ENCODE data around the gene SLX4IP. TPM values are rescaled to one million over a fixed set of nuclear protein-coding genes. Genes with fewer than 3 reads are reported as not detected.

Gene SLX4IP
- total RNA-seq, 2 donors from 2014 or later = 3.2 to 4.9 TPM

DNA sequence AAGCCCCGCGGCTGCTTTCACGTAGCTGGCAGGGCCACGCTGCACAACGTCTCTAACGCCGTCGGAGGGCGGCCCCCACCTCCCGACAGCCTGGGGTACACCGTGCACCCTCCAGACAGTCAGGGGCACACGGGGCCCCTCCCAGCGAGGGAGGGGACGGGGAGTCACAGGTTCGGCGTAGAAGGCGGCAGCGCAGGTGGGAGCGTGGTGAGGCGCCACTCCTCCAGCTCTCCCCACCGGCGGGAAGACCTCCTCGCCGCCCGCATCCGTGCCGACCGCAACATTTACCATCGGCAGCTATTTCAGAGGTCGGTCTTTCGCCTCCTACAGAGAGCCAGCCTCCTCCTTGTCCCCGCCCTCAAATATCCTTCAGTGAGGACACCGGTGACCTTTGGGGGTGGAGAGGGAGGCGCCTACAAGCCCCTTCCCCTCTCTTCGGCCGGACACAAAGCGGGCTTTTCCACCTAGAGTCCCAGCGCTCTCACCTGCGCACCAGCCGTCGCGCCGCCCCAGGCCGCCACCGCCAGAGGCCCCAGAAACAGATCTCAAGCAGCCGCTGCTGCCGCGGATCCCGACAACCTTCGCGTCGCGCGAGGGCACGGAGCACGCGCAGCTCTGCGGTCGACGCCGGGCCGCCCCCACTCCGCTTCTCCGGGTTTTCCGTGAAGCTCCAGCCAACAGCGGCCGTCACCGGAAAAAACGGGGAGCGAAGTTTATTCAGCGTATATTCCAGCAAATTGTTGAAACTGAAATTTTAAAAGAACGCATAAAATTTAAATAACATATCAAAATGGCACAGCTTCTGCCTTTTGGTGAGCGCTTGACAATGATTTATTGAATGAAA lies 1.3 kb upstream of the SLX4IP start, which contains the start of gene MKKS:
TSS of gene MKKS (minus strand) at position 600 of the 844 bp plus-strand sequence. CDS start 20,708 bp downstream, outside the sequence.
- Mint-ChIP-seq H3K4me3 (peak within 1 kb of the TSS; percentile 89), H3K9me3 (no peaks in the 10 kb centered on the region), H3K27ac (peak within 1 kb of the TSS; percentile 87 to 97), H3K36me3 (no peaks in the 10 kb centered on the region), H3K27me3 (no peaks in the 10 kb centered on the region), H3K4me1 (ENCODE audit: low read depth in 2 of 2) (peaks cover 25 to 40% of the 10 kb centered on the region in 2 donors)
- DNase-seq (ENCODE audit: low spot score) (peak; percentile 91), ATAC-seq (peak; percentile 89 to 90)

DNA sequence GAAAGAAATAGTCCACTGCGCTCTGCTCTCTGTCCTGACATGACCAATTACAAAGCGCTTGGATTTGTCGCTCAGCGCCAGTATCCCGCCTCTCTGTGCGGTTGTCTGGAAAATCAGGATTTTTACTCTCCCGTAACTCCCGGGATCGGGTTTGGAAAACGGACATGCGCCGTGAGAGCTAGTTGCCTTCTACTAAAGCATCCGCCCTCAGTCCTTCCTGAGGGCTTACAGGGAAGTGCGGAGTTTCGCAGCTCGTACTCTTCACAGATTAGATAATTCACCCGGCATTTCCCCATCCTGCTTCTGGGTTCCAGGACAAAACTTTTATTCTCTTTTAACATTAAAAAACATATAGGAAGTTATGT lies 656 bp upstream of the SLX4IP start:
- ATAC-seq (peak; percentile 53 to 74), DNase-seq (ENCODE audit: low spot score) (peak; percentile 84)
- Mint-ChIP-seq H3K27me3 (no peaks in the 10 kb centered on the region), H3K36me3 (no peaks in the 10 kb centered on the region), H3K27ac (peak overlapping the region; percentile 87 to 97), H3K9me3 (no peaks in the 10 kb centered on the region), H3K4me3 (peak overlapping the region; percentile 89), H3K4me1 (ENCODE audit: low read depth in 2 of 2) (peaks cover 19 to 34% of the 10 kb centered on the region in 2 donors)

DNA sequence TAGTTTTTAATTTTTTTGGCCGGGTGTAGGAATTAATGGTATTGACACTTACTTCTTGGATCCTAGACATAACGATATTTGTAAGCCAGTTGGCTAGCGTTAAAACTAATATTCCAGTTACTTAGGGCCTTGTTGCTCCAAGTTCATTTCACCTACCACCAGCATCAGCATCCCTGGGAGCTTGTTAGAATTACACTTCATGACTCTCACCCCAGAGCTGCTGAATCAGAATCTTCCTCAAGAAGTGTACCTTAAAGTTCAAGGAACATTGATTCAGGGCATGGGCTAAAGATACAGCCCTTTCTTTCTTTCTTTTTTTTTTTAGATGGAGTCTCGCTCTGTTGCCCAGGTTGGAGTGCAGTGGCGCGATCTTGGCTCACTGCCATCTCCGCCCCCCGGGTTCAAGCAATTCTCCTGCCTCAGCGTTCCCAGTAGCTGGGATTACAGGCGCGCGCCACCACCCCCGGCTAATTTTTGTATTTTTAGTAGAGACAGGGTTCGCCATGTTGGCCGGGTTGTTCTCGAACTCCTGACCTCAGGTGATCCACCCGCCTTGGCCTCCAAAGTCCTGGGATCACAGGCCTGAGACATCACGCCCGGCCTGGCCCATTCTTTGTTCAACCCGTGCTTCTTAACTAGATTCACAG lies 1.1 kb downstream of the SLX4IP start:
- Mint-ChIP-seq H3K4me3 (peak overlapping the region; percentile 89), H3K36me3 (no peaks in the 10 kb centered on the region), H3K9me3 (no peaks in the 10 kb centered on the region), H3K4me1 (ENCODE audit: low read depth in 2 of 2) (peaks cover 14 to 31% of the 10 kb centered on the region in 2 donors), H3K27ac (peak overlapping the region; percentile 87 to 97), H3K27me3 (no peaks in the 10 kb centered on the region)
- ATAC-seq (no peak), DNase-seq (ENCODE audit: low spot score) (no peak)

DNA sequence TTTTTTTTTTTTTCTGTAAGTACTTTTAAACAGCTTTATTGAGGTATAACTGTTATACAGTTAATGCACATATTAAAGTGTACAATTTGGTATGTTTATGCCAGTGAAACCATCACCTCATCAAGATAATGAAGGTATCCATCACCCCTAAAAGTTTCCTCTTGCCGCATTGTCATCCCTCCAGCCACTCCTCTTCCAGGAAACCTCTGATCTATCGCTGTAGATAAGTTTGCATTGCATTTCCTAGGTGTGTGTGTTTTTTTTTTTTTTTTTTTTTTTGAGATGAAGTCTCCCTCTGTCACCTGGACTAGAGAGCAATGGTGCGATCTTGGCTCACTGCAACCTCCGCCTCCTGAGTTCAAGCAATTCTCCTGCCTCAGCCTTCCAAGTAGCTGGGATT lies 3.1 kb downstream of the SLX4IP start:
- Mint-ChIP-seq H3K9me3 (no peaks in the 10 kb centered on the region), H3K27me3 (no peaks in the 10 kb centered on the region), H3K27ac (no peak overlapping the region), H3K4me1 (ENCODE audit: low read depth in 2 of 2) (peaks cover 7 to 19% of the 10 kb centered on the region in 2 donors), H3K4me3 (no peak overlapping the region), H3K36me3 (no peaks in the 10 kb centered on the region)
- ATAC-seq (no peak), DNase-seq (ENCODE audit: low spot score) (no peak)

DNA sequence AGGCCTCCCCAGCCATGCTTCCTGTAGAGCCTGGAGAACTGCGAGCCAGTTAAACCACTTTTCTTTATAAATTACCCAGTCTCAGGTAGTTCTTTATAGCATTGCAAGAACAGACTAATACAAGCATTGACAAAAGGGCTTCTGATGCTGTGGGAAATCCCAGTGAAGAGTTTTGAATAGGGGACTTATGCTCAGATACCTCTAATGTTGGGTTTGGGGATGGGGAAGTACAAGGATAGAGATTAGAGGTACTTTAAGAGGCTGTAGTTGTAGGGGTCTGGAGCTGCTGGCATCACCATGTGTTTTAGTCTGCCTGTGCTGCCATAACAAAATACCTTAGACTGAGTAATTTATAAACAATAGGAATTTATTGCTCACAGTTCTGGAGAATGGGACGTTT lies 8.8 kb downstream of the SLX4IP start:
- DNase-seq (ENCODE audit: low spot score) = no peak
- H3K27ac Mint-ChIP-seq = no peak overlapping the region

DNA sequence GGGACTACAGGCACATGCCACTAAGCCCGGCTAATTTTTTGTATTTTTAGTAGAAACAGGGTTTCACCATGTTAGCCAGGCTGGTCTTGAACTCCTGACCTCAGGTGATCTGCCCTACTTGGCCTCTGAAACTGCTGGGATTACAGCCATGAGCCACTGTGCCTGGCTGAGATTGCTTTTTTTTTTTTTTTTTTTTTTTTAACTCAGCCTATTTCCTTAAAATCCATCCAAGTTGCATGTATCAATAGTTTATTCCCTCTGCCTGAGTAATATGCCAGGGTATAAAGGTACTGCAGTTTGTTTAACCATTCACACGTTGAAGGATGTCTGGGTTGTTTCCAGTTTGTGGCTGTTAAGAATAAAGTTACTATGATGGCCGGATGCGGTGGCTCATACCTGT lies 10.7 kb downstream of the SLX4IP start:
- no peak overlapping the region for H3K27ac Mint-ChIP-seq
- no peak overlapping the region for H3K4me3 Mint-ChIP-seq
- no peaks in the 10 kb centered on the region for H3K9me3 Mint-ChIP-seq
- H3K27me3 Mint-ChIP-seq = no peaks in the 10 kb centered on the region
- no peak for DNase-seq (ENCODE audit: low spot score)
- H3K36me3 Mint-ChIP-seq = no peaks in the 10 kb centered on the region
- peaks cover 17 to 21% of the 10 kb centered on the region in 2 donors for H3K4me1 Mint-ChIP-seq (ENCODE audit: low read depth in 2 of 2)
- ATAC-seq = no peak

More for the DNA sequence above, 8.8 kb downstream of the SLX4IP start:
- no peak overlapping the region for H3K4me3 Mint-ChIP-seq
- H3K9me3 Mint-ChIP-seq = no peaks in the 10 kb centered on the region
- peaks cover 17 to 21% of the 10 kb centered on the region in 2 donors for H3K4me1 Mint-ChIP-seq (ENCODE audit: low read depth in 2 of 2)
- ATAC-seq = no peak
- H3K36me3 Mint-ChIP-seq = no peaks in the 10 kb centered on the region
- no peaks in the 10 kb centered on the region for H3K27me3 Mint-ChIP-seq

DNA sequence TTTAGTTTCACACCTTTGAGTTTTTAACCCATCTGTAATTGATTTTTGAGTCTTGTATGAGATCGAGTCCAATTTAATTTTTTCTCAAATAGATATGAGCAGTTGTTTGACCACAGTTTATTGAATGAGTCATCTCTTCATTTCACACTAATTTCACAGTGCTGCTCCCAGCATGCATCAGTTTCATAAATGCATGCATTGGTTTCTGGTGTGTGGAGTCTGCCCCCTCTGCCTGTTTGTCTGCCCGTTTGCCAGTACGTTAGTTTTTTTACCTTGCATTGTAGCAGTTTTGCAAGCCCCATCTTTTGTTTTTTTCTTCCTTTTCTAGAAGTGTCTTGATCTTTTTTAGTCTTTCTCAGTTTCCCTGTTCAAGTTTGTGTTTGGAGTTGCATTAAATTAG lies 11.9 kb downstream of the SLX4IP start:
- no peaks in the 10 kb centered on the region for H3K36me3 Mint-ChIP-seq
- no peaks in the 10 kb centered on the region for H3K9me3 Mint-ChIP-seq
- peaks cover 17 to 21% of the 10 kb centered on the region in 2 donors for H3K4me1 Mint-ChIP-seq (ENCODE audit: low read depth in 2 of 2)
- H3K27ac Mint-ChIP-seq = peak overlapping the region; percentile 70 to 81
- ATAC-seq (peak; percentile 92 to 98), DNase-seq (ENCODE audit: low spot score) (peak; percentile 66)
- no peaks in the 10 kb centered on the region for H3K27me3 Mint-ChIP-seq
- H3K4me3 Mint-ChIP-seq = peak overlapping the region; percentile 79

DNA sequence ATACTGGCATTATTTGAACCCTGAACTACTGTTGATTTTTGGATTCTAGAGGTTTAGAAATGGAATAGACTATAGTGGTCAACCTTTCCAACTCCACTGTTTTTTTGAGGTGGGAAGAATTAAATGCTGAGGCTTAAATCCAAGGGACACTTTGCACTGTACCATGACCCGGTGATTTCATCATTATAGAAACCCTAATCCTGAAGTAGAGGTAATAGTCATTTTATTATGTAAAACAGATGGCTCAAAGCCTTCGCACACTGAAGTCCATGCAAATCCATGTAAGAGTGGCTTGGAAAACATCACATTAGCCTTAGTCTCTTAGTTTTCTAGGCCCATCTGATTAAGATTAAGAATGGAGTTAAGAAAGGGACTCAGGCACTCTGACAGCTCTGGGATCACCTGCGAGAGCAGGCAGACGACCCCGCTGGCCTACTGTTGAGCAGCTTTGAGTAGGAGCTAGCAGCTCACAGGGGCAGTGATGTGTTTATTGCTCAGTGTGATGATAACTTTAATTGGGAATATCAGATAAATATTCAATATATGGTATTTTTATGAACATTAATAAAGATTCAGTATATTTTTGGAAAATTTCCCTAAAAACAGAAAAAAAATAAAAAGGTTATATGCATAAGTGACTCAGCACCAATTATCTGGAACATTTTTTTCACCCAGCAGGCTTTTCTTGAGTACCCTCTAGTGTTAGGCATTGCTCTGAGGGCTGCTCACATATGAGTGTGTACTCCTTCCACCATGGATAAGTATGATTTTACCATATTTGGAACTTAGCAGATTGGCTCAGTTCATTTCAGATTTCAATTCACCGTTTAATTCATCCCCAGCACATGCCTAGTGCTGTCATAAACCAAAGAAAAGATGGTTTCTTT lies 13.4 kb downstream of the SLX4IP start:
- H3K4me1 Mint-ChIP-seq (ENCODE audit: low read depth in 2 of 2) = peaks cover 25 to 30% of the 10 kb centered on the region in 2 donors
- H3K27ac Mint-ChIP-seq = peak overlapping the region; percentile 70 to 81
- DNase-seq (ENCODE audit: low spot score) (no peak), ATAC-seq (no peak)
- H3K36me3 Mint-ChIP-seq = no peaks in the 10 kb centered on the region
- no peaks in the 10 kb centered on the region for H3K27me3 Mint-ChIP-seq
- H3K9me3 Mint-ChIP-seq = no peaks in the 10 kb centered on the region
- peak overlapping the region; percentile 79 for H3K4me3 Mint-ChIP-seq

DNA sequence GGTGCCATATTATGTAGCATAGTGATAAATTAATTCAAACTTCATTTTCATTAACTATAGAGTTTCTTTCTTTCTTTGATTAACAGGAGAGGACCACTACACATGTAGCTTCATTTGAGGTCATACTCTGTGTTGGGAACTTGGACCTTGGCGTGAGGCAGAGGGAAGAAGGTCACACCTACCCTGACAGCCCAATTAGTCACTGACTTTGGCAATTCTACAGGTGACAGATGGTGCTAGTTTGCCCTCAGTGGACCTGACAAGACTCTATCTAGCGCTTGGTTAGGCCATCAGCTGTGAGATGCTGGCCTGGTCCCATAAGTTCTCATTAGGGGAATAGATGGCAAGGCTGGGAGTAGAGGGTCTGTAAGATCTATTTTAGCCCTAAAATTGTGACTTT lies 14.2 kb downstream of the SLX4IP start:
- Mint-ChIP-seq H3K4me3 (no peak overlapping the region), H3K27me3 (no peaks in the 10 kb centered on the region), H3K27ac (no peak overlapping the region), H3K4me1 (ENCODE audit: low read depth in 2 of 2) (peaks cover 27 to 37% of the 10 kb centered on the region in 2 donors), H3K9me3 (no peaks in the 10 kb centered on the region), H3K36me3 (no peaks in the 10 kb centered on the region)
- DNase-seq (ENCODE audit: low spot score) = no peak
- no peak for ATAC-seq

DNA sequence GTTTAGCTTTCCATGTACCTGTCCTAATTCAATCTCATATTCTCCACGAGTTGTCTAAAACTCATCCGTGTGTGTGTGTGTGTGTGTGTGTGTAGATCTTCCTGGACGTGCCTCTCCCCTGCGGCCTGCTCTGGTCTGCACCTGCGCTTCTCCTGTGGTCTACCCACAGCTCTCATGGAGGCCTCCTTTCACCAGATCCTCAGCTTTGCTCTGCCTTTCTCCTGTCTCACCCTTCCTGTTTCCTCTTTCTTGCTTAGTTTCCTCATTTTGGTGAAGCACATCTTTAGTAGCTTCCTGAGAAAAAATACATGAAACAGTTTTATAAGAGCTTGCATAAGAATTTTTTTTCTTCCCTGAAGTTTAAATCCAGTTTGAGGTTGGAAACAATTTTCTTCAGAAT lies 18.1 kb downstream of the SLX4IP start:
- peak in 1 of 2 donors; percentile 71 for ATAC-seq
- Mint-ChIP-seq H3K9me3 (peaks cover 6% of the 10 kb centered on the region), H3K36me3 (peaks cover 9% of the 10 kb centered on the region), H3K4me1 (ENCODE audit: low read depth in 2 of 2) (peaks cover 13 to 18% of the 10 kb centered on the region in 2 donors), H3K27me3 (no peaks in the 10 kb centered on the region), H3K4me3 (peak overlapping the region; percentile 25), H3K27ac (peak overlapping the region; percentile 8 to 43)
- no peak for DNase-seq (ENCODE audit: low spot score)

DNA sequence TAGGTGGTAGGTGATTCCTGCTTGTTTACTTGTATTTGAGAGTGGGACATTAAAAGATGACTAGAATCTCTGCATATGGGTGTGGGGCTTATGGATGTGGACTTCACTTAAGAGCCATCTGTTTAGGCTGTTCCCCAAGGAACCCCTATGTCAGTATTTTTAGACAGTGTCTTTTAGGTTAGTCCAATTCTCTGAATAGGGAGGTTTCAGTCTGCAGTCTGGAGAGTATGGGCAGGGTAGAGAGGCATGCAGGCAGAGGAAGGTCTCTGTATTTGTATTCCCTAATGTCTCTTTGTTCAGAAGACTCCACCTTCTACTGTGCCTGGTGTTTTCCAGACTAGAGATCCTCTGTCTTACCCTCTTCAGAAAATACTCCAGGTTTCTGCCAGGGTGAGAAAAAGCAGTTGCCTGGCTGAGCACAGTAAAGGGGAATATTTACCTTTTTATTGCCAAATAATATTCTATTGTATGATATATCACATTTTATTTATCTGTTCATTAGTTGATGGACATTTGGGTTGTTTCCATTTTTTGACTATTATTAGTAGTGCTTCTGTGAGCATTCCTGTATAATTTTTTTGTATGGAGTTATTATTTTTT lies 19.1 kb downstream of the SLX4IP start:
- DNase-seq (ENCODE audit: low spot score) (no peak), ATAC-seq (no peak)
- peak overlapping the region; percentile 8 to 43 for H3K27ac Mint-ChIP-seq
- H3K27me3 Mint-ChIP-seq = no peaks in the 10 kb centered on the region
- H3K9me3 Mint-ChIP-seq = peaks cover 6% of the 10 kb centered on the region
- peaks cover 18% of the 10 kb centered on the region for H3K36me3 Mint-ChIP-seq
- H3K4me1 Mint-ChIP-seq (ENCODE audit: low read depth in 2 of 2) = peaks cover 13 to 17% of the 10 kb centered on the region in 2 donors
- H3K4me3 Mint-ChIP-seq = no peak overlapping the region

DNA sequence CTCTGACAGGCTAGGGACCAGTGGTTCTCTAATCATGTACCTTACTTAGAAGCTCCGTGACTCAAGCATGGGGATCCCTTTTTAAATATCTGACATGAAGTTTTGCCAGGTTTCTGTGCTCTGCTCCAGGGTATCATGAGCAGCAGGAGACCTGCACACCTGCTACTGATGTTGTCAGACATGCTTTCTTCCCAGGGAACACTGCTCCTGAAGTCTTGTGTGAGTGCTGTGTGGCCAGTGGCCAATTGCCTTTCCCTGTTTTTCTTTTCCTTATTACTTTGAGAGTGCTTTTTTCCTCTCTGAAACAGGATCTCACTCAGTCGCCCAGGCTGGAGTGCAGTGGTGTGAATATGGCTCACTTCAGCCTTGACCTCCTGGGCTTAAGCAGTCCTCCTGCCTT lies 26.4 kb downstream of the SLX4IP start:
- ATAC-seq (no peak), DNase-seq (ENCODE audit: low spot score) (no peak)
- peak overlapping the region in 1 of 2 donors; percentile 43 for H3K27ac Mint-ChIP-seq
- H3K27me3 Mint-ChIP-seq = no peaks in the 10 kb centered on the region
- no peak overlapping the region for H3K4me3 Mint-ChIP-seq
- H3K36me3 Mint-ChIP-seq = peaks cover 33% of the 10 kb centered on the region
- peaks cover 12 to 13% of the 10 kb centered on the region in 2 donors for H3K4me1 Mint-ChIP-seq (ENCODE audit: low read depth in 2 of 2)
- peaks cover 8% of the 10 kb centered on the region for H3K9me3 Mint-ChIP-seq

DNA sequence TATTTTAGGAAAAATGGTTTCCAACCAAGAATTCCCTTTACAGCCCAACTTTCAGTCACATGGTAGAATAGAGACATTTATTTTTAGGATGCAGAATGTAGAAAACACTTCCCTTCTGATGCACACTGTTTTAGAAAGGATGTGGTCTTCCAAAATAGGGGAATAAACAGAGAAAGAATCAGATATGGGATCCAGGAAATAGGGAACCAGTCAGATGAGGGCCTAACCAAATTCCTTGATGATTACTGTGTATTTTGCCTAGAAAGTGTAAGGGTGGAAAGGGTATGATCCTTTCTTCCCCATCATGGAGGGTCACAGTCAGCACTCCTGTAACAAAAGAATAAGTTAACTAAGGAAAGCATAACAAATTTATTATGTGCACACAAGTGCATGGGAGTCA lies 27.4 kb downstream of the SLX4IP start:
- Mint-ChIP-seq H3K9me3 (peaks cover 3% of the 10 kb centered on the region), H3K4me1 (ENCODE audit: low read depth in 2 of 2) (peaks cover 12 to 13% of the 10 kb centered on the region in 2 donors), H3K36me3 (peaks cover 25% of the 10 kb centered on the region), H3K27ac (peak overlapping the region in 1 of 2 donors; percentile 43), H3K4me3 (peak overlapping the region; percentile 8), H3K27me3 (no peaks in the 10 kb centered on the region)
- DNase-seq (ENCODE audit: low spot score) (no peak), ATAC-seq (no peak)
